Activated T-cell treated with anti-CD3 and anti-CD28 coated beads for 1 hour (primary cell): ENCODE data around the gene PPFIA3.
"Not testable (repeated sequence)": the region's sequence is repeated elsewhere in the genome, so short reads cannot be mapped to it uniquely, and the experiment has no call there.

Experiments
- DNase-seq: peaks from one replicate; pipeline ENCODE4 v3.0.0-alpha.2; 2020; ENCODE audit warnings: low read depth

Gene PPFIA3

GRCh38 chr19:49150106-49150943 is 31.0 kb downstream of the PPFIA3 start:
- DNase-seq = peak; percentile 33

DNA sequence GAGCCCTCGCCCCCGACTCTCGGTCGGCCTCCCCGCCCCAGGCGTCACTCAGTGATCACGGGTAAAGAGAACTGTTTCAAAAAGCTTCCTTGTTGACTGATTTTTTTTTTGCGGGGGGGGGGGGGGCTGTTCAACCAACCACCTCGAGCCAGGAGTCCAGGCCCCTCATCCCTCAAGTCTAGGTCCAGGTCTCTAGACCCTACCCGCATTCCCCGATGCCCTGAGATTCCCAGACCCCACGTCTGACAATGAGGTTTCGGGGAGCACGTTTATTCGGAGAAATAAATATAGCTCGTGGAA is 31.6 kb downstream of the PPFIA3 start:
- no peak for DNase-seq

DNA sequence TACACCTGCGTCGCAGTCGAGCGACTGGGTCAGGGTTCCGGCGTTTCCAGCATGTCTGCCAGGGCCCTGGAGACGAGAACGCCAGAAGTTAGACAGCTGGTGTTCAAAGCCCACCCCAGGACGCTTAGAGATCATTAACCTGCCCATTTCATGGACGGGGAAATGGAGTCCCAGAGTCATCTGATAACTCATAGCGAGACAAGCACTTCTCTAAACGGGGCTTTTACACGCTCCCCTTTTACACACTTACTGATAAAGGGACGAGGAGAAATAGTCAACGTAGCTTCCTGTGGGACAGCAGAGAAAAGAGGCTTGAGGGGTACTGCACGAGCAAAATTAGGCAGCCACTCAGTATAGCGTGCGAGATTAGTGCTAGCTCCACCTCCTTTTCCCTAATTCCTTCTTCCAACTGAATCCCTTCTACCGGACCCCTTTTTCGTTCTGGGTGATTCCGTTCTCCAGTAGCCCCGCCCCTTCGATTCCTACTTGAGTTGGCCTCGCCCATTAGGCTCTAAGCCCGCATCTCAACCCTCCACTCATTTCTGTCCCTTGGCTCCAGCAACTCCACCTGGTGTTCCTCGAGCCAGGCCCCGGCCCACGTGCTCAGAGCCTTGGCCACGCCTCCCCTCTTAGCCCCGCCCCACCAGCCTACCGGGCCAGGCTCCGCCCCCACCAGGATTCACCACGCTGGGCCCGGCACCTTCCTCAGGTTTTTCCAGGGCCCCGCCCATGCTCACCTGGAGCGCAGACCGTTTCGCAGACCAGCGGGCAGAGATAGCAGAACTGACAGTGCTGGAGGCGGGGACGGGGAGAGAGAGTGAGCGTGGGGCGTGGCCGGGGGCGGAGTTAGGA is 32.1 kb downstream of the PPFIA3 start:
- no peak for DNase-seq

- no peak for DNase-seq
Observed at GRCh38 chr19:49152119-49152550, 32.8 kb downstream of the PPFIA3 start.

- DNase-seq = no peak
Observed at GRCh38 chr19:49153167-49153809, 33.9 kb downstream of the PPFIA3 start.

DNA sequence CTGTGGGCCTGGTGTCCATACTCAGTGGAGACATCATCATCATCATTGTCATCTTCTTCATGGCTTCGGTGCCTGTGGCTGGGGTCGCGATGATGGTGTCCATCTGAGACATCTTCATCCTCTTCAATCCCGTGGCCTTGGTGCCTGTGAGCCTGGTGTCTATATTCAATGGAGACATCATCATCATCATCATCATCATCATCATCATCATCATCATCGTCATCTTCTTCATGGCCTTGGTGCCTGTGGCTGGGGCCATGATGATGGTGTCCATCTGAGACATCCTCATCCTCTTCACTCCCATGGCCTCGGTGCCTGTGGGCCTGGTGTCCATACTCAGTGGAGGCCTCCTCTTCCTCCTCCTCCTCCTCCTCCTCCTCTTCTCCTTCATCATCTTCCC is 34.9 kb downstream of the PPFIA3 start:
- no peak for DNase-seq

GRCh38 chr19:49155005-49155819 is 35.9 kb downstream of the PPFIA3 start, which contains the start of gene HRC:
HRC (minus strand) TSS chr19:49155396; CDS start chr19:49155237, 159 bp downstream.
- no peak for DNase-seq

DNA sequence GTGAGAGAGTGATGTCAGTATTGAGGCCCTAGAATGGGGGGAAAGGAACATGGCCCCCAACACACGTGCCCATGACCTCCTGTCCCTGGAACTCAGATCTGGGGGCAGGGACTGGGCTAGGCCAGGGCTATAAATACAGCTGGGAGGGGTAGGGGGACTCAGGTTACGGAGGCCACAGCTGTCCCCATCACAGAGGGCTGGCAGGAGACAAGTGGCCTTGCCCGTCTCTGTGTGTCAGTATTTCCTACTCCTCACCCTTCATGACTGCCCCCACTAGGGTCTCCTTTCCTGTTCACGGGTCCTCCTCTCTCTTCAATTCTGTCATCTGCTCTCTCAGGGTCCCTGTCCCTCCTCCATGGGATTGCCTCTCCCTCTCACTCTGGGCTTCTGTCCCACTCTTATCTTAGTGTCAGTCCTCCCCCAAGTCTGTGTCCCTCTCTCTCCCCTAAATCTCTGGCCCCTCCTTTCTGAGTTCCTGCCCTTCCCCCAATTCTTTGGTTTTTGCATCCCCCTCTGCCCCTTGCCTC is 36.5 kb downstream of the PPFIA3 start:
- DNase-seq = no peak

GRCh38 chr19:49157445-49158224 is 38.3 kb downstream of the PPFIA3 start, which contains the start of gene TRPM4:
TRPM4 (plus strand) TSS chr19:49157792; CDS start chr19:49157867, 75 bp downstream.
- DNase-seq = no peak

DNA sequence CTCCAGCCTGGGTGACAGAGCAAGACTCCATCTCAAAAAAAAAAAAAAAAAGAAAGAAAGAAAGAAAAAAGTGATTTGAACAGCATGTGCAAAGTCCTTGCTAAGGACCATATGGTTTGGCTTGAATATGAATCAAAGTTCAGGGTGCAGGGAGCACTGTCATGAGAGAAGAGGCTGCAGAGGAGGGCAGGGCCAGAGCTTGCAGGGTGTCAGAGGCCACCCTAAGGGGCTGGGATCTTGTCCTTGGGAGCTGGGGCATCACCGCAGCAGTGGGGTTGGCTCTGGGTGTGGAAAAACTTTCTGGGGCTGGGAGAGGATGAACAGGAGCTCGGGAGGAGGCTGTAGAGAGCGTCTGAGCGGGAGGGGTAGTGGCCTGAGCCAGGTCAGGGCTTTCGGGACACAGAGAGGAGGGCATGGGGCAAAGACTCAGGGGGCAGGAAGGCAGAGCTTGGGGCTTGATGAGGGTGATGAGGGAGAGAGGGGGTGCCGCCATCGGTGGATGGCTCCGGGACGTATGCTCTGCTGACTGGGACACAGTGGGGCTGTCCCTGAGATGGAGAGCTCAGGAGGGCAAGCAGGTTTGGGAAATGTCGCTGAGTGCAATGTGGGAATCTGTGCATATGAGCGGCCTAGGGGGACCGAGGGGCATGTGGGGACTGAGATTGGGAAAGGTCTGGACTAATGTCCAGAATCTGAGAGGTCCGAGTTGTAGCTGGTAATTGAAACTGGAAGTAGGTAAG is 41.3 kb downstream of the PPFIA3 start:
- DNase-seq = no peak

GRCh38 chr19:49161987-49162386 is 42.6 kb downstream of the PPFIA3 start:
- DNase-seq = no peak

GRCh38 chr19:49165111-49165750 is 45.9 kb downstream of the PPFIA3 start:
- no peak for DNase-seq

GRCh38 chr19:49165865-49166301 is 46.5 kb downstream of the PPFIA3 start:
- DNase-seq = no peak

GRCh38 chr19:49167857-49168409 is 48.6 kb downstream of the PPFIA3 start:
- no peak for DNase-seq

- no peak for DNase-seq
Observed at GRCh38 chr19:49168421-49168820, 49.1 kb downstream of the PPFIA3 start.

DNA sequence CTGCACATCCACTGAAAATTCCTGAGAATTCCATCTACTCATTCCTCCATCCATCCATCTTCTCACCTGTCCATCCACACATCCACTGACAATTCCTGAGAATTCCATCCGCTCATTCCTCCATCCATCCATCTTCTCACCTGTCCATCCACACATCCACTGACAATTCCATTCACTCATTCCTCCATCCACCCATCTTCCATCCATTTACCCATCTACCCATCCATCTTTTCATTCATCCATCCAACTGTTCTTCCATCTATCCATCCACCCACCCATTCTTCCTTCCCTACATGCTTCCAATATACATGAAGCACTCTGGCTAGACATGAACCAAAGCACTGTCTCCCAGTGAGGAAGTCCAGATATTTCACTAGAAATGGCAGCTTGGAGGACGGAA is 53.9 kb downstream of the PPFIA3 start:
- no peak for DNase-seq

DNA sequence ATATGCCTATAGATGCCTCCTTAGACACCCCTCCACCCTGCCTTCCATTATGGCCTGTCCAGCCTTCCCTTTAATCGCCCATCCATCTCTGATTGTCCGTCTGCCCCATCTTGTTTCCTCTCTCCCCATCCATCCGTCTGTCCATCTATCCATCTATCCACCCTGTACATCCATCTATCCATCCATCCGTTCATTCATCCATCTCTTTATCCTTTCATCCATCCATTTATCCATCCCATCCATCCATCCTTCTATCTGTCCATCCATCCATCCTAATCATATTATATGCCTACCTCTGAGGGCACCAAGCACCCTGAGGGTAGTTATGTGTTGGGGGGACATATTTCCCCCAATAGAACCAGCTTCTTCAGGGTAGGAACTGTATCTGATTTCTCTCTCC is 61.3 kb downstream of the PPFIA3 start:
- no peak for DNase-seq

DNA sequence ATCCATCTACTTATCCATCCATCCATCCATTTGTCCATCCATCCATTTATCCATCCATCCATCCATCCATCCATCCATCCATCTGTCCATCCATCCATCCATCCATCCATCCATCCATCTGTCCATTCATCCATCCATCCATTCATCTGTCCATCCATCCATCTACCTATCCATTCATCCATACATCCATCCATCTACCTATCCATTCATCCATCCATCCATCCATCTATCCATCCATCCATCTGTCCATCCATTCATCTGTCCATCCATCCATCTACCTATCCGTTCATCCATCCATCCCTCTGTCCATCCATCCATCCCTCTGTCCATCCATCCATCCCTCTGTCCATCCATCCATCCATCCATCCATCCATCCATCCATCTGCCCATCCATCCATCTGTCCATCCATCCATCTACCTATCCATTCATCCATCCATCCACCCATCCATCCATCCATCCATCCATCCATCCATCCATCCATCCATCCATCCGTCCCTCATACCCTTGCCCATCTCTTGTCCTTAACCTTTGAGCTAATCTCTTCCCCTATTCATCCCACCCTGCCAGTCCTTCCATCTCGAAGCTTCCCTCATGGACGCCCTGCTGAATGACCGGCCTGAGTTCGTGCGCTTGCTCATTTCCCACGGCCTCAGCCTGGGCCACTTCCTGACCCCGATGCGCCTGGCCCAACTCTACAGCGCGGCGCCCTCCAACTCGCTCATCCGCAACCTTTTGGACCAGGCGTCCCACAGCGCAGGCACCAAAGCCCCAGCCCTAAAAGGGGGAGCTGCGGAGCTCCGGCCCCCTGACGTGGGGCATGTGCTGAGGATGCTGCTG is 62.9 kb downstream of the PPFIA3 start:
- DNase-seq = not testable (repeated sequence)
